ENCODE results near the gene SMS.

The SMS gene

DNA sequence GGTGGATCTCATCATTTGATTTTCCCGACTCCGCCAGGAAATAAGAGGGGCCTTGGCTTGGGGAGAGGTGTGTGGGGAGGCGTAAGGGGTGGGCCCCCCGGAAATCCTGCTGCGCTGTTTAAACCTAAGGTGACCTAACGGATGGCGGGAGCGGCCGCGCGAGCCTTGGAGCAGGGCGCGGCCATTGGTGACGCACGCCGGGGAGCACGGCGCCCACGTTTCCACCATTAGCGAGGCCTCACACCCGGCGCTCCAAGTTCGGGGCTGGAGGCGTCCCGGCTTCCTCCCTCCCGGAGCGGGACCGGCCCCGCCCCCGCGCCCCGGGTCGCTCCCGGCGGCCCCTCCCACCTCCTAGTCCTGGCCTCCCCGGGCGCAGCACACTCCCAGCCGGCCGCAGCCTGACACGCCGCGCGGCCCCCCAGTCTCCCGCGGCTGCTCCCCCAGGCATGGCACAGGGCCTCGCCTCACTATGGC is at the start of gene SMS:
SMS (plus strand) TSS at position 354 of the 474 bp plus-strand sequence; CDS start at position 470, 116 bp downstream.
- DNase-seq (ENCODE audit: low read depth in 1 of 2, low spot score in 1 of 2): peak; percentile 10 to 34

GRCh38 chrX:21905313-21905712 is 35.2 kb upstream of the SMS start:
- DNase-seq (ENCODE audit: low read depth in 1 of 2, low spot score in 1 of 2): no peak

- DNase-seq (ENCODE audit: low read depth in 1 of 2, low spot score in 1 of 2): no peak
Measured at GRCh38 chrX:21905953-21906352, 34.6 kb upstream of the SMS start.

DNA sequence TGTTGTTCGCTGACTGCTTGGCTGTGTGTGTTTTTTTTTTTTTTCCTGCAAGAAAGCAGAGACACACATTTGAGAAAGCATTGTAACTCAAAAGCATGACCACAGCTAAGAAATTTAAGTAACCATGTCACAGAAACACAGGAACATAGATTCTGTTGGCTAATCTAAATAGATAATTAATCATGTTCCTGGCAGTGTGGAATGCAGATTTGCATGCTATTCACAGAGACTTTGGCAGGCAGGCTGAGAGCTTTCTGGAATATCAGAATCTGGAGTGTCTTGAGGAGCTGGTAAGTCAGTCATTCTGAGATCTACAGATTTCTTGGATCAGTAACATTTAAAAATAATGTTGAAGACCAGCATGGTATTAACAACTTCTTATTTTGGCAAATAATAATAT is 33.2 kb upstream of the SMS start:
- DNase-seq (ENCODE audit: low read depth in 1 of 2, low spot score in 1 of 2): no peak

GRCh38 chrX:21911481-21911880 is 29.0 kb upstream of the SMS start:
- DNase-seq (ENCODE audit: low read depth in 1 of 2, low spot score in 1 of 2): no peak

- DNase-seq (ENCODE audit: low read depth in 1 of 2, low spot score in 1 of 2): no peak
Measured at GRCh38 chrX:21912220-21912619, 28.3 kb upstream of the SMS start.

DNA sequence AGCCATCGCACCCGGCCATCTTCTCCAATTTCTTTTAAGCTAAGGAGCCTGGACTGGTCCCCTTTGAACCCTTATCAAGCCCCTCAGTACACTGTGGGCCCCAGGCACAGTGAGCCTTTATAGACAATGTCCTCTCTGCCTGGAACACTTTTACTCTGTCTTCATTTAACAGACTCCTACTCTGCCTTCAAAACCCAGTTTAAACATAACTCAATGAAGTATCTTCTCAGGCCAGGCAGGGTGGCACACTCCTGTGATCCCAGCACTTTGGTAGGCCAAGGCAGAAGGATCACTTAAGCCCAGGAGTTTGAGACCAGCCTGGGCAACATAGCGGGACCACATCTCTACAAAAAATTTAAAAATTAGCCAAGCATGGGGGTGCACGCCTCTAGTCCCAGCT is 27.5 kb upstream of the SMS start:
- no peak for DNase-seq (ENCODE audit: low read depth in 1 of 2, low spot score in 1 of 2)

GRCh38 chrX:21926116-21926515 is 14.4 kb upstream of the SMS start:
- DNase-seq (ENCODE audit: low read depth in 1 of 2, low spot score in 1 of 2): no peak

- DNase-seq (ENCODE audit: low read depth in 1 of 2, low spot score in 1 of 2): no peak
Measured at GRCh38 chrX:21926527-21927278, 13.8 kb upstream of the SMS start.

DNA sequence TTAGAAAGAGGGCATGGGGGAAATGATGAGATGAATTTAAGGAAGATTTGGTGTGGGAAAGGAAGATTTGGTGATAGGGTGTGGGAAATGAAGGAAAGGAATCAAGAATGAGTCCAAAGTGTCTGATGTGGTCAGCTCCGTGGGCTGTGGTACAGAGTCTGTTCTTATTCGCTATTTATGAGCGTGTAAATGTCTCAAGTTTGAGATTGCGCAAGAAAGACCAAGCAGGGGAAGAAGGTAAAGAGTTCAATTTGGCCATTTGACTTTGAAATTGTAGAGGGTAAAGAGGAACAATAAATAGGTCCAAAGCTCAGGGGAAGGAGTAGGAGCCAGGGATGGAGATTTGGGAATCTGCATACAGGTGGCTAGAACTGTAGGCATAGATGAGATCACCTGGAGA is 11.3 kb upstream of the SMS start:
- DNase-seq (ENCODE audit: low read depth in 1 of 2, low spot score in 1 of 2): no peak

GRCh38 chrX:21930986-21931385 is 9.5 kb upstream of the SMS start:
- no peak for DNase-seq (ENCODE audit: low read depth in 1 of 2, low spot score in 1 of 2)

- DNase-seq (ENCODE audit: low read depth in 1 of 2, low spot score in 1 of 2): no peak
Measured at GRCh38 chrX:21932292-21933002, 8.1 kb upstream of the SMS start.

GRCh38 chrX:21933077-21933476 is 7.4 kb upstream of the SMS start:
- DNase-seq (ENCODE audit: low read depth in 1 of 2, low spot score in 1 of 2): no peak

- no peak for DNase-seq (ENCODE audit: low read depth in 1 of 2, low spot score in 1 of 2)
Measured at GRCh38 chrX:21934414-21934813, 6.1 kb upstream of the SMS start.

- no peak for DNase-seq (ENCODE audit: low read depth in 1 of 2, low spot score in 1 of 2)
Measured at GRCh38 chrX:21939906-21940305, 603 bp upstream of the SMS start.

- DNase-seq (ENCODE audit: low read depth in 1 of 2, low spot score in 1 of 2): no peak
Measured at GRCh38 chrX:21943460-21944135, 3.1 kb downstream of the SMS start.

DNA sequence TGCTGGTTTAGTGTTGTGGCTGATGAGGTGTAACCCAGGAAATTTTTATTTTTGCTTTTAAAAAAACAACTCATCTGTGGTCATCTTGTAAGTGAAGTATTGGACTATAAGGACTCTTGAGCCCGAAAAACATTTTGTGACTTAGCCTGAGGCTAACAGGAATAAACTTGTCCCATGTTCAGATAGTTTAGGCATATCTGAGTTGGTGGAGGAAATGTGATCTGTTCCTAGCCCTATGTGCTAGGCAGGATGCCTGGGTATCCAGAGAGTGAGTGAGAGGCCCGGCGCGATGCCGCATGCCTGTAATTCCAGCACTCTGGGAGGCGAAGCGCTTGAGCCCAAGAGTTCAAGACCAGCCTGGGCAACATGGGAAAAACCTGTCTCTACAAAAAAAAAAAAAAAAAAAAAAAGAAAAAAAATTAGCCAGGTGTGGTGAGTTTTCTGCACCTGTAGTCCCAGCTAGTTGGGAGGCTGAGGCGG is 3.7 kb downstream of the SMS start:
- no peak for DNase-seq (ENCODE audit: low read depth in 1 of 2, low spot score in 1 of 2)

DNA sequence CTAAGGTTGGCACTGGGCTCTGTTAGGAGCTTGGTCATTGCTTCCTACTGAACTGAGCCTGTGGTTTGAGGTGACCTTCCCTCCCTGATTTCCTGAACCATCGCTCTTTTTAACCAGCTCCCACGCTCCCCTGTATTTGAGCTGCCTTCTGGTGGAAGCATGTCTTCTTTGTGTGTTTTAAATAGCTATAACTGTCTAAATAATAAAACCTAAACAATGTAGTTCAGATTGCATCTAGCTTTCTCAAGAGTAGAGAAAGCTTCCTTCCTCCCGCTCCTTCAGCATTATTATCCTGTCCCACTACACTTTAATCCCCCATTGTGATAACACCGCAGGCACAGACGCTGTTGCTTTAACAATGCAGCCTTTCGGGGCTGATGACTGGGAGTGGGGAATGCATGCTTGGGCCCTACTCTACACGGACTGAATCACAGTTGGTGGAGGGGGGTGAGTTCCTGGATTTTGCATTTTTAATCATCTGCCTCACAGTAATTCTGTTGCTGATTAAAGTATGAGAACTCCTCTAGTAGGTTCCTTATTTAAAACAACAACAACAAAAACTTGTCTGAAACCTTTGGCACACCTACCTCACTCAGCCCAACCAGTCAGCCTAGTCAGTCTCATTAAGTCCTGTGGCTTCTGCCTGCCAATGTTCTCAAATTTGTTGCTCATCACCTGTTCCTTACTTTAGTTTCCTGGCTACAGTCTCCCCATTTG is 6.6 kb downstream of the SMS start:
- no peak for DNase-seq (ENCODE audit: low read depth in 1 of 2, low spot score in 1 of 2)

DNA sequence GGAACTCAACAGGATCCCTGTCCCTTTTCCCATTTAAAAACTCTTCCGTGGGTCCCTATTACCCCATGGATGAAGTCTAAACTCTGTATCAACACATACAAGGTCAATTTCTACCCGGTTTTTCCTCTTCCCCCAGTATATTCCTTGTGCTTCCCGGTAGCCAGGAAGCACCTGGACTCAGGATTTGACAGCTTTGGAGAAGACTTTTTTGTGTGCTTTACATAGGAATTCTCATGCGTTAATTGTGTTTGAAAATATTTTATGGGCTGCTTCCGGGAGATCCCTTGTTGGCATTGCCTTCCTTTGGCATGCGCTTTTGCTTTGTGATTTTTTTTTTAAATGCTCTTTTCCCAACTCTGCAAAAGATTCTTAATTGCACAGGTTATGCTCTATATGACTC is 7.2 kb downstream of the SMS start:
- no peak for DNase-seq (ENCODE audit: low read depth in 1 of 2, low spot score in 1 of 2)

DNA sequence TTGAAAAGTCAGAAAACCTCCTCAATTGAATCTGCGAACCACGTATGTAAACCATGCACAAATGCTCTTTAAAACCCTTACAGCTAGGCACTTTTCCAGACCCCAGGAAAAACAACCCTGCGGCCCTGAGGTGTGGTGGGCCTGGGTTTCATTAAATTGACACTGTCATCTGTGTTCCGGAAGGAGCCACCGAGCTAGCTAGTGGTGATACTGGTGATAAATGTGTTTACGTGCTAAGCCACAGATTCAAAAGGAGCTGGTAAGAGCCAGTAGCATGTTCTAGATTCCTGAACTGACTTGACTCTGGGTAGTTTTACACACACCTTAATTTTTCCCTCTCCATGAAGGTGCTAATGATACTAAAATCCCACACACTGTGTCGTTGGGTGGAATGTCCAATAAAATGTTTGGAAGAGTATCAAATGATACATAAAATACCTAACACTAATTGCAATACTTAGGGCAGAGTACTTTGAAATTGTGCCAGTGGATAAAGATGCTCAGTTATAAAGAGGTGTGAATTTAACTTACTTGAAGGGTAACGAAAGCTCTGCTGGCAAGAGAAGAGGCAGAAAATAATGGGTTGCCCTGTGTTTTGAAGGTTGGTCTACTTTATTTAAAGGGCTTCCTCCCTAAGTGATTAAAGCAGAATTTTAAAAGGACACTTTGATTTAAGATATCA is 8.5 kb downstream of the SMS start:
- no peak for DNase-seq (ENCODE audit: low read depth in 1 of 2, low spot score in 1 of 2)

GRCh38 chrX:21949689-21950088 is 9.2 kb downstream of the SMS start:
- no peak for DNase-seq (ENCODE audit: low read depth in 1 of 2, low spot score in 1 of 2)

Data from activated T-helper 1 cell treated with anti-CD3 and anti-CD28 coated beads, Interleukin-2, amount 50 U/mL, for 16 hours (primary cell).